Measurements from ENCODE around the gene NFIB.

The NFIB gene

DNA sequence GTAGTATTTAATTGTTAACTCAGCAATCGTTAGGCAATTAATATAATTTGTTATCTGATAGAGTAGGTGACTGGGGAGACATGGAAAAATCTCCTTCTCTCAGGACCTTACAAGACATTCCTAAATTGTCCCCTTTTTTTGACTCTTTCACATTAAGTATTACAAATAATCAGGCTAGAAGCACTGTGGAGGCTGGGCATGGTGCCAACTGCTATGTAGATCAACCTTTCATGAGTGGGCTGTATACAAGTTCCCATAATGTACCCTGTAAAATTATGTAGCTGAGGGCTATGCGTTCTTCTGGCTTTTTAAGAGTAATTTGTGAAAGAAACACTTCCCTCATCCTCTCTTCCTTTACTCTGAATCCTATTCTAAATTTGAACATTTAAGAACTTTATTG, 140.2 kb downstream of the NFIB start:
- TF ChIP-seq ZNF274 (IDR thresholded peaks at IDR 0.05; ENCODE audit: low read depth, low read length), result no peak
- no peak overlapping the region for H3K4me3 ChIP-seq (ENCODE audit: low read length)

- TF ChIP-seq ZNF274 (IDR thresholded peaks at IDR 0.05; ENCODE audit: low read depth, low read length), result no peak
- no peak overlapping the region for H3K4me3 ChIP-seq (ENCODE audit: low read length)
Observed at GRCh38 chr9:14170973-14171596, 142.9 kb downstream of the NFIB start.

DNA sequence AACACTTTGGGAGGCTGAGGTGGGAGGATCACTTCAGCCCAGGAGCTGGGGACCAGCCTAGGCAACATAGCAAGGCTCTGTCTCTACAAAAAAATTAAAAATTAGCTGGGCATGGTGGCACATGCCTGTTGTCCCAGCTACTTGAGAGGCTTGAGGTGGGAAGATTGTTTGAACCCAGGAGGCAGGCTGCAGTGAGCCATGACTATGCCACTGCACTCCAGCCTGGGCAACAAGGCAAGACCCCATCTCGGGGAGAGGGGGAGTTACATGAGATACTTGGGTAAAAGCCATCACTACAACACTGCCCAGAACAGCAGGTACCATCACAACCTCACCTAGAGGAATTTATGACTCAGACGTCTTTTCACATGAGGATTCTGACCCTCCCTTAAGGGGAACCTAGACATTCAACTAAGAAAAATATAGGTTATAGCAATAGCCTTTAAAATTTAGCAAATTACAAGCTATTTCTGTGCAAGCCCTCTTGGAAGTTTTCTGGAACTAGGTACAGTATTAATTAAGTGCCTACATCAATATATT, 143.5 kb downstream of the NFIB start:
- no peak for TF ChIP-seq ZNF274 (IDR thresholded peaks at IDR 0.05; ENCODE audit: low read depth, low read length)
- no peak overlapping the region for H3K4me3 ChIP-seq (ENCODE audit: low read length)

- no peak overlapping the region for H3K4me3 ChIP-seq (ENCODE audit: low read length)
- no peak for TF ChIP-seq ZNF274 (IDR thresholded peaks at IDR 0.05; ENCODE audit: low read depth, low read length)
Observed at GRCh38 chr9:14168381-14168780, 145.6 kb downstream of the NFIB start.

- H3K4me3 ChIP-seq (ENCODE audit: low read length), result no peak overlapping the region
- TF ChIP-seq ZNF274 (IDR thresholded peaks at IDR 0.05; ENCODE audit: low read depth, low read length), result no peak
Observed at GRCh38 chr9:14165376-14166035, 148.4 kb downstream of the NFIB start.

DNA sequence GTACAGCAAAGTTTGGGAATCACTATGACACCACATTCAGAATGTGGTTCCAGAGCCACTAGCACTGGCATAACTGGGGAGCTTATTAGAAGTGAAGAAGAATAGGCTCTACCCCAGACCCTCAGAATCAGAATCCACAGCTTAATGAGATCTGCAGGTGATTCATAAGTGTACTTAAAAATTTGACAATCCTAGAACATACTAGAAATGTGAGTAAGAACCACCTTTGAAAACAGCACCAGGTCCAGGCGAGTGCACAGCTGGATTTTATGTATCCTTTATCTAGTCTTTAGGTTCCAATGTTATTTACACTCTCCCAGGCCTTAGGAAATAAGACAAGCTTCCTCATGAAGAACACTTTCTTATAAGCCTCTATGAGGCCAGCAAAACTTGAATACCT, 149.0 kb downstream of the NFIB start:
- TF ChIP-seq ZNF274 (IDR thresholded peaks at IDR 0.05; ENCODE audit: low read depth, low read length), result no peak
- no peak overlapping the region for H3K4me3 ChIP-seq (ENCODE audit: low read length)

DNA sequence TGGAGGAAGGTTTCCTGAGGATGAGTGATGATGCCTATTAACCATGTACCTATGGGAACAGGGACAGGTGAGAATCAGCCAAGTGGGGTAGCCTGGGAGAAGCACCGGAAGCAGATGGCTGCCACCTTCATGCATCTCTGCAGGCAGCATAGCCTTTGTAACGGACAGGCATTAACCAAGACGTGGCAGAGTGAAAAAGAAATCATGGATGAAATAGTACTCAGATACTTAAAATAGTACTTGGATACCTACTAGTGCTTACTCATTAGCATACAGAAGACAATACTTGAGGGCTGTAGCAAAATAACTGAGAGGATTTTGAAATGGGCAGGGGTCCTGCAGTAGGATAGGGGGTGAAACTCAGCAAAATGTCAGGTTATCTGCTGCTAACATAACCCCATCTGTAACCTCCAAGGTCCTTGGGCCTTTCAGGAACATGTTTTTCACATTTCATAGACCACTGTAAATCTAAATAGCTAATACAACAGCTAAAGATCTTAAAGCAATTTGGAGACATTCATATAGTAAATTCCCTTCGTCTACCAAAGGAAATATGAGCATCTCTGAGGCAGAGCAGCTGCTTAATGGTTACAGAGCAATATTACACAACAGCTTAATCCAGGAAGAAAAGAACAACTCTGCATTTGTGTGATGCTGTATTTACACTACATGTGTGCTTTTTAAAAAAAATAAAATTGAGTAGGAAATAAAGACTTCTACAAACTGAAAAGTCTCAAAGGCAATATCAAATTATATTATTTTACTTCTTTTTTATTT, 154.3 kb downstream of the NFIB start:
- TF ChIP-seq ZNF274 (IDR thresholded peaks at IDR 0.05; ENCODE audit: low read depth, low read length), result no peak

DNA sequence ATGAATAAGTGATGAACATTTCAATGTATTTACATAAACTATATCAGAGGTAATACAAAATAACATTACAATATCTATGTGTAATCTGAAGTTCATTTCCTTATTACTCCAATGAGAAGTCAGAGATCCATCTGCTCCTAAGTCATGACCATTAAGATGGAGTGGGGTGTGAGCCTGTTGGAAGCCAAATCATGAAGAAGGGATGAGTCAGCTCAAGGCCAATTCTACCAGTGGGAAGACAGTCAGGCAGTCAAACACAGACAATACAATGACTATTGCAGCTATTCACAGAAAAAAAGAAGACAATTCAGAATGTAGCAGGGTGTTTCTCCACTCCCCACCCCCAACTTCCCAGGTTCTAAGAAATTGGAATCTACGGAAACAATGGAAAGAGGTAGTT, 155.0 kb downstream of the NFIB start:
- H3K4me3 ChIP-seq (ENCODE audit: low read length), result no peak overlapping the region
- TF ChIP-seq ZNF274 (IDR thresholded peaks at IDR 0.05; ENCODE audit: low read depth, low read length), result no peak

More for the DNA sequence above, 154.3 kb downstream of the NFIB start:
- H3K4me3 ChIP-seq (ENCODE audit: low read length), result no peak overlapping the region

DNA sequence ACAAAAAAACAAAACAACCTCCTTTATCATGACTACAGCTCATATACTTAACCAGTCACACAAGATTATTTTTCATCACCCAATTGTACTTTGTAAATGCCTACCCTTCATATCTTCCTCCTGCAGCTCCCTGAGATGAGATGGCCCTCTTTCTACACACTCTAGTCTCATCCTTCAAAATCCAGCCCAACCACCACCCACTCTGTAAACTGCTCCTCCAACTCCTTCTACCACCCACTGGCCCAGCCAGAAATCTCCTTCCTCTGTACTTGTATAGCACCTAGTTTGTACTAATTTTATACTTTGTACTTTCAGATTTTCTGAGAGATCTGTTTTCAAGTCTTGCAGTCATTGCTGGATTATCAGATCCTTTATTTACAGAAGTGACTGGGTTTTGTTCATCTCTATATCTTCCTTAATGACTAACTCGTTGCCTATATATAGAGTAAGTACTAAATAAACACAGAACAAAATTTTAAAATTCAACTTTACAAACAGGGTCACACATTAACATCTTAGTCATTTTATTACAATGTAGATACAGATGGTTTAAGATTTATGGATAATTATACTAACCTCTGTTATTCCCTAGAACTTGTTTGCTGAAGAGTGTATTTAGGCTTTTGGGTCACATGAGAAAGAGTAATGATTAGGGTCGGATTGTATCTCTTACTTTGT, 155.7 kb downstream of the NFIB start:
- TF ChIP-seq ZNF274 (IDR thresholded peaks at IDR 0.05; ENCODE audit: low read depth, low read length), result no peak
- H3K4me3 ChIP-seq (ENCODE audit: low read length), result no peak overlapping the region

DNA sequence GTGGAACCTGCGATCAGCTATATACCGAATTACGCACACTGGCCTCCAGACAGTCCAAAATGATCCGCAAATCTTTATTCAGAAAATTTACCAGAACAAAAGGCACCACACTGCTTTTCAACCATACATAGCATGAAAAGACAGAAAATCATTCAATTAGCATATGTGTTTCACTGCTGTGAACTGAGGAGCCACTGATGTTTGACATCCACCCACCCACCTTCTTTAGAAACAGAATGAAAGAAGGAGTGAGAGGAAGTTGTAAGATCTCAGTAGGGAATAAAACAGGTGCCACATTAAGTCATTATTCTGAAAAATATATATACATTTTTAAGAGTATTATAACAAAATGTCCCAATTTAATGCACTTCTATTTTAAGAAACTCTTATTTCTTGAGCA, 156.8 kb downstream of the NFIB start:
- no peak for TF ChIP-seq ZNF274 (IDR thresholded peaks at IDR 0.05; ENCODE audit: low read depth, low read length)
- H3K4me3 ChIP-seq (ENCODE audit: low read length), result no peak overlapping the region

GRCh38 chr9:14156046-14156445, 157.9 kb downstream of the NFIB start:
- TF ChIP-seq ZNF274 (IDR thresholded peaks at IDR 0.05; ENCODE audit: low read depth, low read length), result no peak
- H3K4me3 ChIP-seq (ENCODE audit: low read length), result no peak overlapping the region

- no peak overlapping the region for H3K4me3 ChIP-seq (ENCODE audit: low read length)
- no peak for TF ChIP-seq ZNF274 (IDR thresholded peaks at IDR 0.05; ENCODE audit: low read depth, low read length)
Observed at GRCh38 chr9:14155237-14155636, 158.7 kb downstream of the NFIB start.

GRCh38 chr9:14153310-14153720, 160.6 kb downstream of the NFIB start:
- TF ChIP-seq ZNF274 (IDR thresholded peaks at IDR 0.05; ENCODE audit: low read depth, low read length), result no peak
- H3K4me3 ChIP-seq (ENCODE audit: low read length), result no peak overlapping the region

DNA sequence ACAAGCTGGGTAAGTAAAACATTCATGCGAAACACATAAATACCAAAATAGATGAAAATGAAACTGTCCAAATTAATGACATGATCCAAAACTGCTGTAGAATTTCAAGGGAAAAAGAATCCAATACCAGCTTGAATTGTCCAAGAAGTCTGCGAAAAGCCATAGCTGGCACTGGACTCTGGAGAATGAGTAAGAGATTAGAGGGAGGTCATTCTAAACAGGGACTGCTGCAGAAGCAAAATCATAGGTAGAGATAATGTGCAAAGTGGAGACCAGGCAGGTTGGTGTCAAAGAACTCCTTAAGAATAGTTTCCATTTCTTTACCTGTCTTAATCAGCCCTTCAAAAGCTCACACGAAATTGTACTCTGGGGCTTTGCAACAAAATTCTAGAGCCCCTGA, 162.5 kb downstream of the NFIB start:
- no peak for TF ChIP-seq ZNF274 (IDR thresholded peaks at IDR 0.05; ENCODE audit: low read depth, low read length)
- H3K4me3 ChIP-seq (ENCODE audit: low read length), result no peak overlapping the region

Data from GM08714 (cell line).